Activated T-helper 1 cell treated with anti-CD3 and anti-CD28 coated beads, Interleukin-12 subunit alpha, Interleukin-12 subunit beta, Interleukin-2, Interleukin-4 antibody, amounts not matched to agents 30 ng/mL and 10 ng/mL and 1 ng/mL, durations not matched to agents 14 hours and 24 hours and 36 hours (primary cell): ENCODE measurements around the gene CEMP1. TPM values are rescaled to one million over a fixed set of nuclear protein-coding genes. Genes with fewer than 3 reads are reported as not detected.
A peak's percentile ranks its signal among the peaks of the same experiment; 100 is the strongest.
"Not testable (repeated sequence)": the region's sequence is repeated elsewhere in the genome, so short reads cannot be mapped to it uniquely, and the experiment has no call there.

Experiments used
- DNase-seq: peaks from one replicate; pipeline ENCODE4 v3.0.0; 2021; ENCODE audit warnings: low spot score
- H3K27ac Mint-ChIP-seq: one replicate; pipeline ENCODE4 v1.8.0; 2021; ENCODE audit warnings: mild to moderate bottlenecking, mixed read lengths
- H3K27me3 Mint-ChIP-seq: one replicate; pipeline ENCODE4 v1.8.0; 2022; ENCODE audit warnings: mild to moderate bottlenecking, moderate library complexity, mixed read lengths; ENCODE audit not compliant: insufficient read depth
- H3K36me3 Mint-ChIP-seq: one replicate; pipeline ENCODE4 v1.8.0; 2021; ENCODE audit warnings: low read depth, mixed read lengths
- H3K4me1 Mint-ChIP-seq: one replicate; pipeline ENCODE4 v1.8.0; 2021; ENCODE audit warnings: low read depth, mixed read lengths
- H3K4me3 Mint-ChIP-seq: one replicate; pipeline ENCODE4 v1.8.0; 2021; ENCODE audit warnings: mild to moderate bottlenecking, moderate library complexity, mixed read lengths
- H3K9me3 Mint-ChIP-seq: one replicate; pipeline ENCODE4 v1.8.0; 2021; ENCODE audit warnings: mixed read lengths
- intact Hi-C: fragments of 100-400 bp; cut with micrococcal nuclease; formaldehyde crosslinking; loops from one replicate; pipeline ENCODE4 v1.15.1; 2024
- total RNA-seq: library from RNA; stranded (reverse); gene quantifications from 2 replicates; pipeline ENCODE4 v1.2.3, GENCODE V29; 2022

CEMP1 gene, protein sequence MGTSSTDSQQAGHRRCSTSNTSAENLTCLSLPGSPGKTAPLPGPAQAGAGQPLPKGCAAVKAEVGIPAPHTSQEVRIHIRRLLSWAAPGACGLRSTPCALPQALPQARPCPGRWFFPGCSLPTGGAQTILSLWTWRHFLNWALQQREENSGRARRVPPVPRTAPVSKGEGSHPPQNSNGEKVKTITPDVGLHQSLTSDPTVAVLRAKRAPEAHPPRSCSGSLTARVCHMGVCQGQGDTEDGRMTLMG
- 0.23 and 0.49 TPM in 2 replicates for total RNA-seq

DNA sequence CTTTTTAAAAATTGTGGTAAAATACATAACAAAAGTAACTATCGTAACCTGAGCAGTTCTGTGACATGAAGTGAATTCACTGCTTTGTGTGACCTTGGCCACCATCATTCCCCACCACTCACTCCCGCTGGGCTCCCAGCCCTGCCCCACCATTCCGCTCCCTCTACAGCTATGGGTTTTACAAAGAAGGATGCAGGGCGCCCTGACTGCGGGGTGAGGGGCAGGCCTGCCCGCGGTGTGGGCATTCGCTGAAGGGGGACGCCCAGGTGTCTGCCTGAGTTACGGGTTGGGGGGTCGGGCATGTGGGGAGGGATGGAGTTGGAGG, at the start of gene CEMP1:
Gene CEMP1 (minus strand): TSS at position 38 of the 325 bp plus-strand sequence. CDS start 335 bp downstream, outside the sequence.
- Mint-ChIP-seq H3K36me3 (peaks cover 2% of the 10 kb centered on the region), H3K4me3 (peak within 1 kb of the TSS; percentile 100), H3K9me3 (no peaks in the 10 kb centered on the region), H3K27ac (peak within 1 kb of the TSS; percentile 100), H3K27me3 (no peaks in the 10 kb centered on the region), H3K4me1 (peaks cover 9% of the 10 kb centered on the region)
- no peak for DNase-seq
- intact Hi-C loops = loop anchor here (5.0 to 10.0 kb wide), 3 partner anchors 264 to 873 kb away; partner anchors contain the start of genes NUBP2, RNPS1, SPSB3 and ZNF174

DNA sequence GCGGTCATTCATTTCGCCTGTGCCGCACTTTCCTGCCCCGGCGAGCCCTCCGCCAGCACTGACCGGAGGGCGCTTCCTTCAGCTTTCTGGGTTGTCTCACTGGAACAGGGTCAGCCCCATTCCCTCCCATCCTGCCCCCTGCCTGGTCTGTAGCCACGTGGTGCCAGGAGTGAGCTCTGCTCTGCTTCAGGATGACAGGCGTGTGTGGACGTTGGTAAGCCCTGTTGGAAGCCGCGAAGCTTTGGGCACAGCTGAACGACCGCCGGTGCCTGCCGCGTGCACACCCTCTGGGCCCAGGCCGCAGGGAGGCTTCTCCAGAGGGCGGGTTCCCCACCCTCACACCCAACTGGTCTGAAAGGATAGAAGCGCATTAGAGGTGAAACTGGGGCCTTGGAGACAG, 49.6 kb upstream of the CEMP1 start:
- H3K9me3 Mint-ChIP-seq, H3K36me3 Mint-ChIP-seq, H3K4me3 Mint-ChIP-seq, intact Hi-C loops, H3K27me3 Mint-ChIP-seq, H3K27ac Mint-ChIP-seq, DNase-seq, H3K4me1 Mint-ChIP-seq: not testable (repeated sequence)

DNA sequence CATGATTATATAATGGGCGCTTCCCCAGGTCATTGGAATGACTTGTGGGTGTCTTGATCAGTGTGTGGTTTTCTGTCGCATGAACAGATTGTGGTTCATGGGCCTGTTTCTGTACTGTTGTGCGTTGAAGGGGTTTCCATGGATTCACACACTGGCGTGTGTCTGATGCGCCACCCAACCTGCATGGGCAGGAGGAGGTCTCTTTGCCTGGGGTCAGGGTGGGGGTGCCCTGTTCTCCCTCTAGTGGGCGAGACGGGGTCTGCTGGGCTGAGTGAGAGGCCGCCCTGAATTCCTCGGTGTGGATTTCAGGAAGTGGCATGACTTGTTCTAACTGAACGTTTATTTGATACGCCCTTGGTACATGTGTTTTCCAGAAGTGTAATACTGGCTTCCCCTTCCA, 48.9 kb upstream of the CEMP1 start:
- H3K27me3 Mint-ChIP-seq, H3K9me3 Mint-ChIP-seq, H3K4me3 Mint-ChIP-seq, intact Hi-C loops, H3K36me3 Mint-ChIP-seq, H3K4me1 Mint-ChIP-seq, DNase-seq, H3K27ac Mint-ChIP-seq: not testable (repeated sequence)

DNA sequence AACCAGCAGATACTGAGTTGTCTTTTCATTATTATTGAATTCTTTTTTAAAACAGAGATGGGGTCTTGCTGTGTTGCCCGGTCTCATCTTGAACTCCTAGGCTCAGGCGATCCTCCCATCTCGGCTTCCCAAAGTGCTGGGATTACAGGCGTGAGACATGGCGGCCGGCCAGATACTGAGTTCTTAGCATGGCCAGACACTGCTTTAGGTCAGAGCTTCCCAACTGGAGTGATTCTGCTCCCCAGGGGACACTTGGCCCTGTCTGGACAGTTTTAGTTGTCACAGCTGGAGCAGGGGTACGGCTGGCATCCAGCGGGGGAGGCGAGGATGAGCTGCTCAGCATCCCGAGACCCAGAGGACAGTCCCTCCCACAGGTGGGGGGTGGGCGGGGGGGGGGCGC, 47.7 kb upstream of the CEMP1 start:
- intact Hi-C loops, H3K4me3 Mint-ChIP-seq, H3K9me3 Mint-ChIP-seq, H3K36me3 Mint-ChIP-seq, H3K4me1 Mint-ChIP-seq, H3K27me3 Mint-ChIP-seq, DNase-seq, H3K27ac Mint-ChIP-seq: not testable (repeated sequence)

DNA sequence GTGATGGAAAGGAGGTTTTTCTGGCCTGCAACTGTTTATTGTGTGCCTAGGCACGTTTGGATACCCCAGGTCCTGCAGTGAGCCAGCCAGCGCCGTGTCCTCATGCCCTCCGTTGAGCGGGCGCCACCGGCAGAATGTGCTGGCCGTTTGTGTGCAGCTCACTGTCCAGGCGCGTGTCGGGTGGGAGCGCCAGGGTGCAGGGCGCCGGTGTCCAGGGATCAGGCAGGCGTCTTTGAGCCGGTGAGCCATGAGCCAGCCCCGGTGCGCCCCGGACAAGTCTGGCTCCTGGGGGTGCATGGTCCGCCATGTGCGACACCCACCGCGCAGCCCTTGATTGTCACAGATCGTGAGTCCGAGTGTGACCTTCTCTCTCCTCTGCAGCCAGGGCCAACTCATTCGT, 45.8 kb upstream of the CEMP1 start:
- DNase-seq, H3K4me3 Mint-ChIP-seq, H3K27me3 Mint-ChIP-seq, H3K27ac Mint-ChIP-seq, H3K9me3 Mint-ChIP-seq, intact Hi-C loops, H3K36me3 Mint-ChIP-seq, H3K4me1 Mint-ChIP-seq: not testable (repeated sequence)

DNA sequence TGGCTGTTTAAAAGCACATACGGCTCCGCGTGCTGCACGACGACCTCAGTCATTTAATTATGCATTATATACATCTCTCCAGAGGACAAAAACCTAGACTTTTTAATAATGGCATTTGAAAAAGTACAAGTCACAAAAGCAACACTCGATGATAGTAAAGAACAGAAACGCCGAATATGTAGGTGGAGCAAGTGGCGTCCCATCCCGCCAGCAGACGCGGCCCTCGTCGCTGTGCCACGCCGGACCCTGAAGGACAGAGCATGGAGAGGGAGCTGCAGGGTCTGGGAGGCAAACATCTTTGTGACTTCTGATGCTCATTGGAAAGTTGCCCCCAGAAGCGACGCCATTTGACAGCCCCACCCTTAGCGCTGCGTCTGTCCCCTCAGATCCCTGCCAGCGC, 44.6 kb upstream of the CEMP1 start:
- H3K27ac Mint-ChIP-seq, intact Hi-C loops, H3K4me3 Mint-ChIP-seq: not testable (repeated sequence)

DNA sequence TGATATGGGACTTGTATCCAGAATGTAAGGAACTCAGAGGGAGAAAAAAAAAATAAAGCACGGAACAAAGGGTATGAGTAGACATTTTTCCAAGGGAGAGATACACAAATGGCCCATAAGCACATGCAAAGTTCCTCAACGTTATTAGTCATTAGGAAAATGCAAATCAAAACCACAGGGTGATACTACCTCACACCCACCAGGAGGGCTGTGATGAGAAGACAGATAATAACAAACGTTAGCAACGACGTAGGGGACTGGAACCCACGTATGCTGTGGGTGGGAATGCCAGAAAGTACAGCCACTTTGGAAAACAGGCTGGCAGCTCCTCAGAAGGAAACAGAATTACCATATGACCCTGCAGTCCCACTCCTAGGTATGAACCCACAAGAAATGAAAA, 41.5 kb upstream of the CEMP1 start:
- H3K4me3 Mint-ChIP-seq, H3K27me3 Mint-ChIP-seq, H3K27ac Mint-ChIP-seq, intact Hi-C loops, H3K4me1 Mint-ChIP-seq, H3K9me3 Mint-ChIP-seq, DNase-seq, H3K36me3 Mint-ChIP-seq: not testable (repeated sequence)

More for the DNA sequence above, 44.6 kb upstream of the CEMP1 start:
- not testable (repeated sequence) for H3K36me3 Mint-ChIP-seq, H3K27me3 Mint-ChIP-seq, H3K9me3 Mint-ChIP-seq, H3K4me1 Mint-ChIP-seq, DNase-seq

DNA sequence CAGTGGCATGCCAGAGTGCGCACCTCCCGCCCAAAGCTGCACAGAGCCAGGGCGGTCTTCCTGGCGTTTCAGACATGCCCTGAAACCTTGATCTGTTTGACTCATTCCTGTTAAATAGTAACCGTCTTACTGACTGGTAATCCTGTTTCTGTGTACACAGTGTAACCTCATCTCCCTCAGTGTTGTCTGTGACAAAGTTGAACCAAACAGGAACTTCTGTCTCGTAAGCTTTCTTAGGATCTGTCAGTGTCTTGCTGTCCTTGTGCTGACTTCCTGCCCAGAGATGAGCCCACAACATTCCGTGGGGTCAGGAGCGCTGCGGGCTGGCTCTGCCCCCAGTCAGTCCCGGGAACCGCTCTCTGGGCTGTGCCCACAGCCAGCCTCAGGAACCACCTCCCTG, 37.4 kb upstream of the CEMP1 start:
- H3K4me1 Mint-ChIP-seq, DNase-seq, H3K27me3 Mint-ChIP-seq, H3K36me3 Mint-ChIP-seq, intact Hi-C loops, H3K4me3 Mint-ChIP-seq, H3K27ac Mint-ChIP-seq, H3K9me3 Mint-ChIP-seq: not testable (repeated sequence)

DNA sequence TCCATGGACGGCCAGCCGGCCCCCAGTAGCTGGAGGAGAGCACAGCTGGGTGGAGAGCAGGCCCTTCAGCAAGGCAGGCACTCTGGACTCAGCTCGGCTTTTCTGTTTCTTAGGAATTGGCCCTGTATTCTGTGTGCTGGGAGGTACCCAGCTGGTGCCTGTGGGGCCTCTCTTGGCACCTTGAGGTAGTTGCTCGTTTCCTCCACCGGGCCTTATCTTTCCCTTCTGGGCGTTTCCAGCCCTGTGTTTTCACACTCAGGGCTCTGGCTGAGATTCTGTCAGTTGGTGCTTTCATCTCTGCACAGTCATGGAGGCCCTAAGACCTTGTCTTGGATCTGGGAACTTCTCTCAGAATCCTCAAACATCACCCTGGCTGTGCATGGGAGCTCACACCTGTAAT, 36.3 kb upstream of the CEMP1 start:
- H3K4me1 Mint-ChIP-seq, H3K27ac Mint-ChIP-seq, H3K4me3 Mint-ChIP-seq, H3K27me3 Mint-ChIP-seq, H3K36me3 Mint-ChIP-seq, DNase-seq, intact Hi-C loops, H3K9me3 Mint-ChIP-seq: not testable (repeated sequence)

DNA sequence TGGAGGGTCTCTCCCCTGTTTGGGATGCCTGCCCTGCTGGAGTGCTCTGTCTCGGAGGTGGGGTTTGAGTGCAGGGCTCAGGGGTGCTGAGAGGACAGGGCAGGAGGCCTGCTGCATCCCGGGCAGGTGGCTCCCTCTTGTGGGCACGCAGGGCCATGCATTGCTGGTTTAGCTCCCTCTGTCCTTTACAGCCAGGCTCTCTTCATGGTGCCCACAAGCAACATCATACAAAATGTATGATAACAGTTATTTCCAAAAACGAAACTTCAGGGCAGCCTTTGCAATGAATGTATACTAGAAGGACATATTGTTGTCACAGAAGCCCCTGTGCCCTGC, 29.6 kb upstream of the CEMP1 start:
- H3K27ac Mint-ChIP-seq, H3K36me3 Mint-ChIP-seq, H3K4me1 Mint-ChIP-seq: not testable (repeated sequence)

DNA sequence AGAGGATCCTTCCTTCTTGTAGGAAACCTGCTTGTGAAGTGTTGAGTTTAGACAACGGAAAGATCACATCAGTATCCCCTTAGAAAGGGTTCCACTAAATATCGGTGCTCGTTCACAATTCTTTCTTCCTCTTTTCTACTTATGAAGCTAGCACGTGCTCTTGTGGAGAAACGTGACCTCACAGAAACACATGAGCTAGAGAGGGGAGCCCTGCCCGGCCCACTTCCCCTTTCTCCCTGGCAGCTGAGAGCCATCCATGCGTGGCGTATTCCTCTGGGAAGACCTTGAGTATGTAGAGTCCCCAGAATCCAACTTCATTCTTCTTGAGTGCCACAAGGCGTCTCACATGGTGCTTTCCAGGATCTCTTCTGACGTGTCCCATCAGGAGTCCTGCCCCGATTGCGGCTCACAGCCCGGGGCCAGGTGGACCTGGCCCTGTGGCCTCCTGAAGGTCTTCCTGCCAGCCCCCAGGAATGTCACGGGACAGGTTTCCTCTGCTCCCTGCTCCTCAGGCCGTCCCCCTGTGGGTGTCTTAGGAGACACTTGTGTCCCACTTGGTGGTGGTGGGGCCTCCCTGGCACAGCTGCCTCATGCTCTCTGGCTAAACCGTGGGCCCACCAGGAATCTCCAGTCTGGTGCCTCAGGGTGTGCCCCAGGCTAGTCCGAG, 29.1 kb upstream of the CEMP1 start:
- H3K9me3 Mint-ChIP-seq, H3K4me1 Mint-ChIP-seq, H3K27me3 Mint-ChIP-seq, DNase-seq, H3K36me3 Mint-ChIP-seq, H3K27ac Mint-ChIP-seq, intact Hi-C loops, H3K4me3 Mint-ChIP-seq: not testable (repeated sequence)

More for the DNA sequence above, 29.6 kb upstream of the CEMP1 start:
- H3K27me3 Mint-ChIP-seq, H3K9me3 Mint-ChIP-seq, H3K4me3 Mint-ChIP-seq, intact Hi-C loops: not testable (repeated sequence)
- DNase-seq = peak; percentile 62

DNA sequence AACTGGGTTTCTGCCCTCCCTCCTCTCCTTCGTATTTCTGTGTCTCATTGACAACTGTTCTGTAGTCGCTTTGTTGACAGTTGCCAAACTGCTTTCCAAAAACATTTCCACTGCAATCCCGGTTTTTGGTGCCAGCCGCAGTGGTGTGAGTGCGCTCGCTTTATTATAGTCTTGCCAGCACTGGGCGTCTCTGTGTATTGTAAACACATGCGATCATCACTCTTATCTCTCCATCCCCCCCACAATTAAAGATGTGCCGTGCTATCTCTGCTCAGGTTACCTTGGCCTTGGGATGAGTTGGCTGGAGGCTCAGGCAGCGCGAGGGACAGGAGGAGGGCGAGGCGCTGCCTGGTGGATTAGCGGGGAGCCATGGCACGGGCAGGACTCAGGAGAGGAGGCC, 25.9 kb upstream of the CEMP1 start:
- H3K36me3 Mint-ChIP-seq, H3K4me1 Mint-ChIP-seq: not testable (repeated sequence)

DNA sequence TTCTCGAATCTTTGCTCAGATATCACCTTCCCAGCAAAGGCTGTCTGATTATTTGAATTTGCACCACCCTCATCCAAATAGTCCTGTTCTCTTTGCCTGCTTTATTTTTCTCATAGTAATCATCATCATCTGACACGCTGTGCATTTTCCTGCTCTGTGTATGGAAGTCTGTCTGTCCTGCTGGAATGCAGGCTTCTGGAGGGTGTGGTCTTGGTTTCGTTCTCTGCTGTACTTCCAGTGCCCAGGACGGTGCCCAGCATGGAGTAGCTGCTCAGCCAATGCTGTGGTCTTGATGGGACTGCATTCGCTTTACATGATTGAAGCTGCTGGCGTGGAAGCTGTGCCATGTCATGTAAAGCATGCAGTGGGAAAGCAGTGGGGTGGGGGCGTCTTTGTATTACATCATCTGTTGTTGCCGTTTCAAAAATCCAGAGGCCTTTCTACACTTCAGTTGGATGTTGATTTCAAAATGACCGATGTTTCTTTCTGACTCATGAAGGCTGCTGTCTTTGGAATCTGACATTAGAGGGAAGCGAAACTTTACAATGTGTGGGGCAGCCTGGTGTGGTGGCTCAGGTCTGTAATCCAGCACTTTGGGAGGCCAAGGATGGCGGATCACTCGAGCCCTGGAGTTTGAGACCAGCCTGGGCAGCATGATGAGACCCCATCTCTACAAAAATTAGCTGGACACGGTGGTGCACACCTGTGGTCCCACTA, 23.7 kb upstream of the CEMP1 start:
- intact Hi-C loops, H3K36me3 Mint-ChIP-seq, H3K4me1 Mint-ChIP-seq, DNase-seq, H3K4me3 Mint-ChIP-seq, H3K9me3 Mint-ChIP-seq, H3K27me3 Mint-ChIP-seq, H3K27ac Mint-ChIP-seq: not testable (repeated sequence)

More for the DNA sequence above, 25.9 kb upstream of the CEMP1 start:
- H3K27ac Mint-ChIP-seq, H3K9me3 Mint-ChIP-seq, H3K4me3 Mint-ChIP-seq, intact Hi-C loops, DNase-seq, H3K27me3 Mint-ChIP-seq: not testable (repeated sequence)
